DND-41 (cell line): ENCODE results near the gene ESF1.

Experiments used
- ATAC-seq: fragments of 200-7000 bp; cut with Tn5 transposase; 3 replicates; pipeline ENCODE4 v1.9.1; 2021; ENCODE audit warnings: low read depth; ENCODE audit not compliant: insufficient read depth
- DNase-seq: peaks from one replicate; pipeline ENCODE4 v3.0.0-alpha.2; 2020
- H2AFZ ChIP-seq: 2 replicates; pipeline ENCODE4 v1.6.0; 2012; ENCODE audit warnings: low read depth, low read length
- H3K27ac ChIP-seq: 2 replicates; pipeline ENCODE4 v1.5.1; 2012; ENCODE audit warnings: low read length, inconsistent platforms
- H3K27me3 ChIP-seq: fragments of 200-600 bp; sonication (generic); 2 replicates; pipeline ENCODE4 v1.6.0; 2012; ENCODE audit warnings: low read length, mild to moderate bottlenecking, inconsistent platforms; ENCODE audit not compliant: insufficient read depth, poor library complexity
- H3K36me3 ChIP-seq: 2 replicates; pipeline ENCODE4 v1.5.1; 2012; ENCODE audit warnings: low read length, inconsistent platforms; ENCODE audit not compliant: insufficient read depth
- H3K4me1 ChIP-seq: 2 replicates; pipeline ENCODE4 v1.5.1; 2012; ENCODE audit warnings: mild to moderate bottlenecking, low read length; ENCODE audit not compliant: insufficient read depth
- H3K4me2 ChIP-seq: 2 replicates; pipeline ENCODE4 v1.6.0; 2012; ENCODE audit warnings: mild to moderate bottlenecking, moderate library complexity, low read length, inconsistent platforms; ENCODE audit not compliant: insufficient read depth
- H3K4me3 ChIP-seq, 2 experiments: fragments of 200-600 bp in 1 of 2; shearing (Covaris generic) in 1 of 2; 2 replicates each; pipeline ENCODE4 v1.5.1; 2012 to 2016; ENCODE audit warnings: inconsistent platforms in 2 of 2, low read length in 2 of 2, mild to moderate bottlenecking in 2 of 2, low read depth in 1 of 2, moderate library complexity in 1 of 2
- H3K79me2 ChIP-seq: 2 replicates; pipeline ENCODE4 v1.6.0; 2012; ENCODE audit warnings: low read length, inconsistent platforms; ENCODE audit not compliant: insufficient read depth
- H3K9ac ChIP-seq: 2 replicates; pipeline ENCODE4 v1.6.0; 2012; ENCODE audit warnings: low read depth, mild to moderate bottlenecking, inconsistent platforms, low read length, moderate library complexity
- H3K9me3 ChIP-seq: 2 replicates; pipeline ENCODE4 v1.5.1; 2012; ENCODE audit warnings: low read length, moderate library complexity, mild to moderate bottlenecking, inconsistent platforms; ENCODE audit not compliant: insufficient read depth, severe bottlenecking
- H4K20me1 ChIP-seq: 2 replicates; pipeline ENCODE4 v1.6.0; 2012; ENCODE audit warnings: low read length; ENCODE audit not compliant: insufficient read depth
- EZH2 ChIP-seq: IDR thresholded peaks from 3 replicates; pipeline ENCODE4 v1.6.1; 2012; ENCODE audit warnings: borderline replicate concordance, low read depth, mild to moderate bottlenecking, moderate library complexity, low read length, inconsistent platforms; ENCODE audit not compliant: severe bottlenecking
- TF ChIP-seq, protein P1 (sequence below): IDR thresholded peaks from 2 replicates; pipeline ENCODE4 v1.5.1; 2012; ENCODE audit warnings: borderline replicate concordance, low read length, moderate library complexity, mild to moderate bottlenecking; ENCODE audit not compliant: poor library complexity, severe bottlenecking; ENCODE audit errors: extremely low read depth

ESF1 gene

DNA sequence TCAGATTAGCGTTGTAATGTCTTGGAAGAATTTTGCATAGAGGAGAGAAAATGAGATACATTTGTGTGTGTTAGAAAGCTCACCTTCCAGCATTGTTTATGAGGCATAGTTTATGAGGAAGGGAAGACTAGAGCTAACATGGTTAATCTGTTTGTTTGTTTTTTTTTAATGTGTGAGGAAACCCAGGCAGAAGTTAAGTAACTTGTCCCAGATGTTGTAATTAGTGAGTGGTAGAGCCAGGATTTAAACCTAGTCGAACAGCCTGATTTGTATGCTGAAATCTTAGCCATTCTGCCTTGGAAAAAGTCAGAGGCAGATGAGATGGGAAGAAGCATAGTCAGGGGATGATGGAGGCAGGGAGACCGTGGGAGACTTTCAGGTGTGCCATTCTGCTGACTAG, 29.2 kb upstream of the ESF1 start:
- Histone ChIP-seq H3K27ac (no peak overlapping the region), H3K9ac (no peak overlapping the region), H3K9me3 (no peaks in the 10 kb centered on the region), H3K4me3 (no peak overlapping the region), H4K20me1 (peaks cover 3% of the 10 kb centered on the region; the same call in 1 of the 2 replicates), H3K36me3 (peaks cover 98% of the 10 kb centered on the region), H2AFZ (no peak overlapping the region), H3K27me3 (no peaks in the 10 kb centered on the region), H3K79me2 (no peaks in the 10 kb centered on the region; the same call in 1 of the 2 replicates), H3K4me1 (no peaks in the 10 kb centered on the region), H3K4me2 (no peak overlapping the region)
- ATAC-seq (no peak), DNase-seq (no peak)
- TF ChIP-seq EZH2 = no peak
- TF ChIP-seq, protein P1, sequence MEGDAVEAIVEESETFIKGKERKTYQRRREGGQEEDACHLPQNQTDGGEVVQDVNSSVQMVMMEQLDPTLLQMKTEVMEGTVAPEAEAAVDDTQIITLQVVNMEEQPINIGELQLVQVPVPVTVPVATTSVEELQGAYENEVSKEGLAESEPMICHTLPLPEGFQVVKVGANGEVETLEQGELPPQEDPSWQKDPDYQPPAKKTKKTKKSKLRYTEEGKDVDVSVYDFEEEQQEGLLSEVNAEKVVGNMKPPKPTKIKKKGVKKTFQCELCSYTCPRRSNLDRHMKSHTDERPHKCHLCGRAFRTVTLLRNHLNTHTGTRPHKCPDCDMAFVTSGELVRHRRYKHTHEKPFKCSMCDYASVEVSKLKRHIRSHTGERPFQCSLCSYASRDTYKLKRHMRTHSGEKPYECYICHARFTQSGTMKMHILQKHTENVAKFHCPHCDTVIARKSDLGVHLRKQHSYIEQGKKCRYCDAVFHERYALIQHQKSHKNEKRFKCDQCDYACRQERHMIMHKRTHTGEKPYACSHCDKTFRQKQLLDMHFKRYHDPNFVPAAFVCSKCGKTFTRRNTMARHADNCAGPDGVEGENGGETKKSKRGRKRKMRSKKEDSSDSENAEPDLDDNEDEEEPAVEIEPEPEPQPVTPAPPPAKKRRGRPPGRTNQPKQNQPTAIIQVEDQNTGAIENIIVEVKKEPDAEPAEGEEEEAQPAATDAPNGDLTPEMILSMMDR = no peak

DNA sequence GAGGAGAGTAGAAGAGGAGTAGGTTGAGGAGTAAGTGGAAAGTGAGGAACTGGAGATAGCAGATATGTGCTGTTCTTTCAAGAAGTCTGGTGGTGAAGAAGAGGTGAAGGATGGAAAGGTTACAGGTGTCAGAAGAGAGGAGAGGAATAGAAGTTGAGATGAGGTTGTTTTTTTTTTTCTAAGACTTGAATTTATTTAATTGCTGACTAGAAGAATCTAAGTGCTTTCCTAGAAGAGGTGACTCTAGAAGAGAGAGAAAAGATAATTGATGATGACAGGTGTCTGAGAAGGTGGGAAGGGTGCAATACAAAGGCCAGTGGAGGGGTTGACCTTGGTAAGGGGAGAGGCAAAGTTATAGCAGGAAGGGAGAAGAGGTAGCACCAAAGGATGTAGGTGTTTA, 25.7 kb upstream of the ESF1 start:
- Histone ChIP-seq H3K4me2 (no peak overlapping the region), H2AFZ (no peak overlapping the region), H3K79me2 (no peaks in the 10 kb centered on the region; the same call in 1 of the 2 replicates), H3K9ac (no peak overlapping the region), H3K27me3 (no peaks in the 10 kb centered on the region), H3K9me3 (no peaks in the 10 kb centered on the region), H4K20me1 (peaks cover 3% of the 10 kb centered on the region; the same call in 1 of the 2 replicates), H3K27ac (no peak overlapping the region), H3K4me3 (no peak overlapping the region), H3K4me1 (no peaks in the 10 kb centered on the region), H3K36me3 (peaks cover 100% of the 10 kb centered on the region)
- ATAC-seq (no peak), DNase-seq (no peak)
- no peak for TF ChIP-seq EZH2
- TF ChIP-seq, protein P1 = no peak

GRCh38 chr20:13809855-13810254, 25.1 kb upstream of the ESF1 start:
- H4K20me1 ChIP-seq = peaks cover 3% of the 10 kb centered on the region; the same call in 1 of the 2 replicates
- no peak overlapping the region for H2AFZ ChIP-seq
- H3K36me3 ChIP-seq = peaks cover 98% of the 10 kb centered on the region
- ATAC-seq = no peak
- no peak overlapping the region for H3K27ac ChIP-seq
- TF ChIP-seq, protein P1 = no peak
- TF ChIP-seq EZH2 = no peak
- no peaks in the 10 kb centered on the region for H3K9me3 ChIP-seq
- H3K27me3 ChIP-seq = no peaks in the 10 kb centered on the region
- no peaks in the 10 kb centered on the region for H3K4me1 ChIP-seq
- no peak for DNase-seq
- no peak overlapping the region for H3K4me2 ChIP-seq
- H3K79me2 ChIP-seq = no peaks in the 10 kb centered on the region; the same call in 1 of the 2 replicates
- H3K4me3 ChIP-seq = no peak overlapping the region
- H3K9ac ChIP-seq = no peak overlapping the region
